Panc1 (cell line): ENCODE results near the gene ANAPC15. TPM values are rescaled to one million over a fixed set of nuclear protein-coding genes. Genes with fewer than 3 reads are reported as not detected.

Experiments
- ATAC-seq: fragments of 200-7000 bp; cut with Tn5 transposase; 2 replicates; pipeline ENCODE4 v1.9.1; 2020; ENCODE audit warnings: mild to moderate bottlenecking, moderate library complexity
- BruUV-seq: library from RNA; stranded (reverse); fragments of 400-500 nt; replicated peaks from 2 replicates; lab custom pipeline; 2021; lab: Mats Ljungman, UMichigan
- CTCF ChIA-PET: fragments of 300-600 bp; sonication (Branson Sonifier 250); formaldehyde crosslinking; loops from one replicate; lab custom pipeline; 2022; ENCODE audit warnings: antibody characterized with exemption; lab: Charles Lee
- POLR2A ChIA-PET: fragments of 300-600 bp; sonication (Branson Sonifier 250); formaldehyde crosslinking; loops from one replicate; lab custom pipeline; 2022; ENCODE audit warnings: antibody characterized with exemption; lab: Charles Lee
- DNase-seq: peaks from one replicate; pipeline ENCODE4 v3.0.0-alpha.2; 2010; ENCODE audit warnings: low read depth, low spot score
- H3K27ac ChIP-seq: 2 replicates; pipeline ENCODE4 v1.5.1; 2011; ENCODE audit warnings: mild to moderate bottlenecking, low read length, inconsistent platforms
- H3K27me3 ChIP-seq: fragments of 200-500 bp; sonication (Bioruptor generic); 2 replicates; pipeline ENCODE4 v1.6.0; 2014; ENCODE audit warnings: low read length, inconsistent platforms; ENCODE audit not compliant: control insufficient read depth, insufficient read depth
- H3K36me3 ChIP-seq: fragments of 200-500 bp; sonication (Bioruptor generic); 2 replicates; pipeline ENCODE4 v1.5.1; 2014; ENCODE audit warnings: inconsistent platforms, mild to moderate bottlenecking, low read length, moderate library complexity; ENCODE audit not compliant: control insufficient read depth, insufficient read depth
- H3K4me1 ChIP-seq: 2 replicates; pipeline ENCODE4 v1.5.1; 2011; ENCODE audit warnings: inconsistent platforms, mild to moderate bottlenecking, low read length, moderate library complexity; ENCODE audit not compliant: control insufficient read depth, insufficient read depth
- H3K4me3 ChIP-seq, 2 experiments: 2 replicates each; pipeline ENCODE4 v1.5.1; 2011 to 2012; ENCODE audit warnings: low read depth in 2 of 2, low read length in 2 of 2, mild to moderate bottlenecking in 2 of 2, inconsistent platforms in 1 of 2, moderate library complexity in 1 of 2
- H3K9me3 ChIP-seq: fragments of 200-500 bp; sonication (Bioruptor generic); 2 replicates; pipeline ENCODE4 v1.5.1; 2014; ENCODE audit warnings: low read depth, mild to moderate bottlenecking, inconsistent platforms, low read length, moderate library complexity; ENCODE audit not compliant: control insufficient read depth, insufficient read depth
- CTCF ChIP-seq: fragments of 450-650 bp; IDR thresholded peaks from 2 replicates; pipeline ENCODE4 v1.5.1; 2017; ENCODE audit warnings: mild to moderate bottlenecking
- POLR2AphosphoS5 ChIP-seq: IDR thresholded peaks from 2 replicates; pipeline ENCODE4 v1.6.1; 2012; ENCODE audit warnings: mild to moderate bottlenecking, low read depth, low read length, moderate library complexity
- REST ChIP-seq, 2 experiments: IDR thresholded peaks; 2 replicates each; pipeline ENCODE4 v1.6.1; 2011 to 2012; ENCODE audit warnings: low read depth in 2 of 2, control low read depth in 1 of 2, low read length in 1 of 2, mild to moderate bottlenecking in 1 of 2, moderate library complexity in 1 of 2; ENCODE audit not compliant: insufficient read depth in 1 of 2
- SIN3A ChIP-seq: IDR thresholded peaks from 2 replicates; pipeline ENCODE4 v1.6.1; 2012; ENCODE audit warnings: low read depth, mild to moderate bottlenecking, low read length, moderate library complexity, borderline replicate concordance; ENCODE audit not compliant: insufficient read depth
- TCF7L2 ChIP-seq: IDR thresholded peaks from 2 replicates; pipeline ENCODE4 v1.6.1; 2011; ENCODE audit warnings: mild to moderate bottlenecking, low read depth, low read length, inconsistent platforms
- in situ Hi-C: cut with HindIII; loops from 2 replicates; pipeline ENCODE4 v1.10.0; 2016; ENCODE audit warnings: low sequenced_read_pairs, low pct_unique_long_range_greater_than_20kb
- intact Hi-C: fragments of 100-400 bp; cut with micrococcal nuclease; formaldehyde crosslinking; loops from one replicate; pipeline ENCODE4 v1.10.0; 2022; ENCODE audit not compliant: unreplicated experiment
- microRNA-seq: library from miRNA; unstranded; fragments of <30 nt; microRNA quantifications from one replicate; pipeline ENCODE4 v1.1.0, GENCODE V29; 2020; ENCODE audit not compliant: unreplicated experiment
- total RNA-seq: library from RNA; stranded (reverse); gene quantifications from one replicate; pipeline ENCODE4 v1.2.1, GENCODE V29; 2021; ENCODE audit not compliant: unreplicated experiment

Gene ANAPC15
- total RNA-seq, 1 experiment from 2014 or later: 78.2 TPM

GRCh38 chr11:72066855-72067254 lies 45.6 kb downstream of the ANAPC15 start:
- POLR2A ChIA-PET: no interaction called here
- no peak overlapping the region for H3K27ac ChIP-seq

GRCh38 chr11:72061739-72062396 lies 50.6 kb downstream of the ANAPC15 start:
- Histone ChIP-seq H3K9me3 (no peaks in the 10 kb centered on the region), H3K4me1 (no peaks in the 10 kb centered on the region), H3K4me3 (no peak overlapping the region), H3K27ac (no peak overlapping the region), H3K27me3 (no peaks in the 10 kb centered on the region), H3K36me3 (peaks cover 2% of the 10 kb centered on the region; the same call in 1 of the 2 replicates)
- no peak for TF ChIP-seq SIN3A
- ChIA-PET POLR2A (interaction anchor here (0.6 kb wide), 1 partner anchor 8 kb away, joined by 4 read pairs; no protein-coding TSS in a partner anchor), CTCF (interaction anchor here (0.9 kb wide), 1 partner anchor 83 kb away, joined by 3 read pairs; no protein-coding TSS in a partner anchor)
- DNase-seq (no peak), ATAC-seq (no peak)
- intact Hi-C loops (no loop called here), in situ Hi-C loops (no loop called here)
- no TSS peak for BruUV-seq

More at GRCh38 chr11:72066855-72067254, 45.6 kb downstream of the ANAPC15 start:
- no peak overlapping the region for H3K4me3 ChIP-seq
- DNase-seq (no peak), ATAC-seq (no peak)
- H3K36me3 ChIP-seq: peaks cover 2% of the 10 kb centered on the region; the same call in 1 of the 2 replicates
- H3K9me3 ChIP-seq: no peaks in the 10 kb centered on the region
- no peak for TF ChIP-seq SIN3A
- no peak for TF ChIP-seq CTCF
- TF ChIP-seq TCF7L2: no peak
- no peak for TF ChIP-seq REST (IDR thresholded peaks at IDR 0.05; ENCODE audit: insufficient read depth in 1 of 2, low read depth in 2 of 2, low read length in 1 of 2)
- TF ChIP-seq POLR2AphosphoS5: no peak
- intact Hi-C loops (no loop called here), in situ Hi-C loops (no loop called here)
- peaks cover 12% of the 10 kb centered on the region for H3K4me1 ChIP-seq
- no peaks in the 10 kb centered on the region for H3K27me3 ChIP-seq
- BruUV-seq: no TSS peak
- CTCF ChIA-PET: no interaction called here

Small RNA genes within 50 kb of the gene (microRNA-seq; reads per million reads assigned to microRNA genes)
- gene MIR3165: not detected

Other genes with a start within 250 kb of the ANAPC15 start
- gene DEFB131B, start 234.2 kb downstream of the ANAPC15 start, total RNA-seq: not detected
- gene XNDC1N, start 184.1 kb downstream of the ANAPC15 start, total RNA-seq: 11.5 TPM
- gene RNF121, start 183.6 kb downstream of the ANAPC15 start, total RNA-seq: 69.6 TPM
- gene IL18BP, start 113.8 kb downstream of the ANAPC15 start, total RNA-seq: 18.2 TPM
- gene NUMA1, start 32.2 kb downstream of the ANAPC15 start, total RNA-seq: 145 TPM
- 13.4 TPM for gene LRRC51, start 31.8 kb downstream of the ANAPC15 start, total RNA-seq
- gene LAMTOR1, start 9.4 kb downstream of the ANAPC15 start, total RNA-seq: 126 TPM
- not detected for gene TOMT, start 6.8 kb downstream of the ANAPC15 start, total RNA-seq
- gene FOLR3, start 23.0 kb upstream of the ANAPC15 start, total RNA-seq: not detected
- not detected for gene FOLR1, start 79.4 kb upstream of the ANAPC15 start, total RNA-seq
- gene FOLR2, start 104.1 kb upstream of the ANAPC15 start, total RNA-seq: not detected
- 298 TPM for gene INPPL1, start 112.1 kb upstream of the ANAPC15 start, total RNA-seq
- not detected for gene PHOX2A, start 131.5 kb upstream of the ANAPC15 start, total RNA-seq